Suprapubic skin (tissue), 4 donors: ENCODE results near the gene AKAP8L.

Source experiments
- CTCF ChIP-seq, 2 donors: fragments of 200-600 bp in 1 of 2; fragments of 450-650 bp in 1 of 2; sonication (generic) in 1 of 2; IDR thresholded peaks; one replicate each; pipeline ENCODE4 v1.5.1; 2016 to 2019; ENCODE audit warnings: antibody characterized with exemption in 2 of 2, mild to moderate bottlenecking in 1 of 2, moderate library complexity in 1 of 2
- EP300 ChIP-seq: sonication (generic); formaldehyde crosslinking; IDR thresholded peaks from one replicate; pipeline ENCODE4 v1.6.1; 2017; ENCODE audit warnings: antibody characterized with exemption
- POLR2AphosphoS5 ChIP-seq, 3 donors: sonication (generic); formaldehyde crosslinking; IDR thresholded peaks; one replicate each; pipeline ENCODE4 v1.6.1; 2017; ENCODE audit warnings: antibody characterized with exemption in 3 of 3

DNA sequence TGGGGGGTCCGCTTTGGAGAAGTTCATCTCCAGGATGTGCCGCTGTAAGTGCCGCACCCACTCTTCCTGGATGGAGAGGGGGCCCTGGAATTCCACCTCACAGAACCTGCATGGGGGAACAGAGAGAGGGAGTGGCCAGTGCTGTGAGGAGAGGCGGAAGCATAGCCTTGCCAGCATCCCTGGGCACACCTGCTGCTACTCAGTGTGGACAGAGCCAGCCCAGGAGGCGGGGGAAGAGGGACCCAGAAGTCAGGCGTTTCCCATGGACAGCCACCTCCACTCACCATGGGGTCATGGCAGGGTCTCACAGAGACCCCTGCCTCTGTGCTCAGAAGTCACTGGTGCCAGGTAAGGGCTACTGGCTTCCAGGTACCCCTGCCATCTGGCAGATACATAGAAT is 4.3 kb upstream of the AKAP8L start:
- TF ChIP-seq CTCF (IDR thresholded peaks at IDR 0.05) (no peak), POLR2AphosphoS5 (IDR thresholded peaks at IDR 0.05) (no peak), EP300 (no peak)
